Measurements from ENCODE around the gene EIF5. TPM values are rescaled to one million over a fixed set of nuclear protein-coding genes. Genes with fewer than 3 reads are reported as not detected.

Gene EIF5
- total RNA-seq, 2 donors from 2014 or later: 267 to 339 TPM

- no peak overlapping the region for H3K27ac ChIP-seq (ENCODE audit: low read depth, low read length)
- H3K4me1 Mint-ChIP-seq: no peaks in the 10 kb centered on the region
- H3K27me3 ChIP-seq (ENCODE audit: control insufficient read depth, insufficient read depth, low read length, poor library complexity, severe bottlenecking): no peaks in the 10 kb centered on the region
- H3K9ac ChIP-seq (ENCODE audit: extremely low read depth, low read length, poor library complexity, severe bottlenecking): no peak overlapping the region
- H3K36me3 Mint-ChIP-seq (ENCODE audit: low read depth): no peaks in the 10 kb centered on the region
- H3K27me3 Mint-ChIP-seq (ENCODE audit: insufficient read depth): no peaks in the 10 kb centered on the region
- H3K27ac Mint-ChIP-seq: no peak overlapping the region
- H3K36me3 ChIP-seq (ENCODE audit: control insufficient read depth, insufficient read depth, low read length): no peaks in the 10 kb centered on the region
- peaks cover 31% of the 10 kb centered on the region for H3K9me3 Mint-ChIP-seq
- WGBS, 2 experiments (ENCODE audit: insufficient coverage in 1 of 2, insufficient read length in 1 of 2): 70 to 97% methylated on average over 1 of the region's 1 CpG
- DNase-seq: no peak
- H3K4me3 Mint-ChIP-seq: no peak overlapping the region
- no peaks in the 10 kb centered on the region for H3K4me1 ChIP-seq (ENCODE audit: control insufficient read depth, insufficient read depth, low read length)
- peaks cover 22% of the 10 kb centered on the region for H3K9me3 ChIP-seq (ENCODE audit: control insufficient read depth, low read length)
- no peak overlapping the region for H3K4me3 ChIP-seq (ENCODE audit: low read length)
- no peak for TF ChIP-seq CTCF (conservative IDR thresholded peaks at IDR 0.05)
Observed at GRCh38 chr14:103362780-103363179, 28.7 kb downstream of the EIF5 start.

- no peaks in the 10 kb centered on the region for H3K27me3 Mint-ChIP-seq (ENCODE audit: insufficient read depth)
- 93 to 97% methylated on average over 4 to 6 of the region's 6 CpGs for WGBS, 2 experiments (ENCODE audit: insufficient coverage in 1 of 2, insufficient read length in 1 of 2)
- no peaks in the 10 kb centered on the region for H3K4me1 Mint-ChIP-seq
- Histone ChIP-seq H3K9me3 (ENCODE audit: control insufficient read depth, low read length) (peaks cover 19% of the 10 kb centered on the region), H3K9ac (ENCODE audit: extremely low read depth, low read length, poor library complexity, severe bottlenecking) (no peak overlapping the region), H3K4me1 (ENCODE audit: control insufficient read depth, insufficient read depth, low read length) (no peaks in the 10 kb centered on the region), H3K4me3 (ENCODE audit: low read length) (no peak overlapping the region), H3K36me3 (ENCODE audit: control insufficient read depth, insufficient read depth, low read length) (no peaks in the 10 kb centered on the region), H3K27me3 (ENCODE audit: control insufficient read depth, insufficient read depth, low read length, poor library complexity, severe bottlenecking) (no peaks in the 10 kb centered on the region), H3K27ac (ENCODE audit: low read depth, low read length) (no peak overlapping the region)
- no peaks in the 10 kb centered on the region for H3K36me3 Mint-ChIP-seq (ENCODE audit: low read depth)
- no peak overlapping the region for H3K4me3 Mint-ChIP-seq
- H3K9me3 Mint-ChIP-seq: peaks cover 28% of the 10 kb centered on the region
- TF ChIP-seq CTCF (conservative IDR thresholded peaks at IDR 0.05): no peak
- DNase-seq: no peak
- H3K27ac Mint-ChIP-seq: no peak overlapping the region
Observed at GRCh38 chr14:103366741-103367140, 32.7 kb downstream of the EIF5 start.

GRCh38 chr14:103367995-103368394 is 34.0 kb downstream of the EIF5 start:
- peaks cover 7% of the 10 kb centered on the region for H3K9me3 ChIP-seq (ENCODE audit: control insufficient read depth, low read length)
- TF ChIP-seq CTCF (conservative IDR thresholded peaks at IDR 0.05): no peak
- Mint-ChIP-seq H3K4me1 (peaks cover 5% of the 10 kb centered on the region), H3K27ac (no peak overlapping the region), H3K4me3 (no peak overlapping the region), H3K36me3 (ENCODE audit: low read depth) (no peaks in the 10 kb centered on the region), H3K9me3 (peaks cover 16% of the 10 kb centered on the region), H3K27me3 (ENCODE audit: insufficient read depth) (no peaks in the 10 kb centered on the region)
- no peaks in the 10 kb centered on the region for H3K4me1 ChIP-seq (ENCODE audit: control insufficient read depth, insufficient read depth, low read length)
- no peak overlapping the region for H3K4me3 ChIP-seq (ENCODE audit: low read length)
- H3K27ac ChIP-seq (ENCODE audit: low read depth, low read length): no peak overlapping the region
- no peaks in the 10 kb centered on the region for H3K27me3 ChIP-seq (ENCODE audit: control insufficient read depth, insufficient read depth, low read length, poor library complexity, severe bottlenecking)
- WGBS, 2 experiments (ENCODE audit: insufficient coverage in 1 of 2, insufficient read length in 1 of 2): 78 to 95% methylated on average over 3 to 4 of the region's 4 CpGs
- no peak overlapping the region for H3K9ac ChIP-seq (ENCODE audit: extremely low read depth, low read length, poor library complexity, severe bottlenecking)
- no peak for DNase-seq
- no peaks in the 10 kb centered on the region for H3K36me3 ChIP-seq (ENCODE audit: control insufficient read depth, insufficient read depth, low read length)

Data from endodermal cell (in vitro differentiated cells).